HG03159 (cell line): Measurements from ENCODE around the gene ANKRD63.

Source experiments
- ATAC-seq: cut with Tn5 transposase; IDR thresholded peaks from one replicate; pipeline ENCODE4 v1.9.1; 2021; ENCODE audit warnings: mild to moderate bottlenecking, moderate library complexity; ENCODE audit not compliant: unreplicated experiment

Gene ANKRD63

GRCh38 chr15:40296561-40297230 is 13.8 kb upstream of the ANKRD63 start:
- ATAC-seq = no peak

GRCh38 chr15:40295877-40296560 is 13.2 kb upstream of the ANKRD63 start:
- ATAC-seq = no peak

GRCh38 chr15:40295297-40295696 is 12.4 kb upstream of the ANKRD63 start:
- ATAC-seq = no peak

- ATAC-seq = no peak
Measured at GRCh38 chr15:40293905-40294895, 11.3 kb upstream of the ANKRD63 start.

DNA sequence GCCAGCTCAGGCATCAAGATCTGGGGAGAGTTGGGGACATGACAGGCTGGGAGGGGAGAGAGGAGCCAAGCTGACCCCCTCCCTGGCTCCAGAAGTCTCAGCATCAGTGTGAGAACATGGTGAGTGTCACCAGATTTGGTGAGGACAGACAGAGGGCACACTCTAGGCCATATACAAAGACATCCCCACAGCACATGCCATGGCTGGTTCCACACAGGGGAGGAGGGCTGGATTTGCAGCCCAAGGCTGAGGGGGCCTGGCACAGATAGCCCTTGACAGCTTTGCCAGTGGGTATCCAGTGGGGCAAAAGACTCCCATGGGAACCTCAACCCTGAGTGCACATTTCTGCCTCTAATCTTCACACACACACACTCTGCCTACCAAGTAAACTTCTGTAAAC is 10.1 kb upstream of the ANKRD63 start:
- ATAC-seq = no peak

GRCh38 chr15:40292246-40292645 is 9.4 kb upstream of the ANKRD63 start:
- no peak for ATAC-seq

GRCh38 chr15:40290918-40291574 is 8.2 kb upstream of the ANKRD63 start:
- ATAC-seq = no peak

DNA sequence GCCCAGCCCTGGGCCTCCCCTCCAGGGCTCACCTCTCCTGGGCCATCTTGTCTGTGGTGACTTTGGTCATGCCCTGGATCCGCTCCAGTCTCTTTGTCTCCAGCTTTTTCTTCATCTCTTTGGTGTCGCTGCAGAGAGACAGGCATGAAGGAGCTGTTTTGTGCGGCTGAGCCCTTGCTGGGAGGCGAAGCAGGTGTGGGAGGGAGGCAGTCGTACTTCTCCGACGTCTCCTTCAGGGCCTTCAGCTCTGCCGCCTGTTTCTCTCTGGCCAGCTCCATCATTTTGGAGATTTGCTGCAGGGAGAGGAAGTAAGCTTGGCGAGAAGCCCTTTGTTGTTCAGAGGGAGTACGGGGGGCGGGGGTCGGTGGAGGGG is 7.7 kb upstream of the ANKRD63 start:
- ATAC-seq = no peak

DNA sequence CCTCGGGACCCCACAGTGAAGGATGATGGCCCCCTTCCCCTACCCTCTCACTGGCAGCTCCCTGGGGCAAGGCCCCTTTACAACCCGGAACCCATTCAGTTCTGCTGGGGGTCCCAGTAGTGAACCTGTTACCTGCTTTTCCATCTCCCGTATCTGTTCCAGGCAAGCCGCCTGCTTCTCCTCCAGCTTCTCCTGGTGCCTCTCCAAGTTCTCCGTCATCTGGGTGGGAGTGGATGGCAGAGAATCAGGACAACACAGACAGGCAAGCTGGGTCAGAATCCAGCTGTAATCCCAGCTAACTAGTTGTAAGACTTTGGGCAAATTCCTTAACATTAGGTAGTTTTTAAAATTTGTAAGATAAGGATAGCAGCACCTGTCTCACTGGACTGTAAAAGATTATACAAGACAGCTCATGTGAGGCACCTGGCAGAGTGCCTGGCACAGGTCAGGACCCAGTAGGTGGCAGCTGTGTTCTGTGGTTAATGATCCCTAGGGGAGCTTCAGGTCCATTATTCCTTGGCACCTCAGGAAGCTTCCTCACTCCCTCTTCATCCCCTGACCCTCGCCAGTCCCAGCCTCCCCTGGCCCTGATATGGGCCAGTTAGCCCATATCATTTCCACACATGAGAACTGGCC is 6.4 kb upstream of the ANKRD63 start:
- no peak for ATAC-seq

DNA sequence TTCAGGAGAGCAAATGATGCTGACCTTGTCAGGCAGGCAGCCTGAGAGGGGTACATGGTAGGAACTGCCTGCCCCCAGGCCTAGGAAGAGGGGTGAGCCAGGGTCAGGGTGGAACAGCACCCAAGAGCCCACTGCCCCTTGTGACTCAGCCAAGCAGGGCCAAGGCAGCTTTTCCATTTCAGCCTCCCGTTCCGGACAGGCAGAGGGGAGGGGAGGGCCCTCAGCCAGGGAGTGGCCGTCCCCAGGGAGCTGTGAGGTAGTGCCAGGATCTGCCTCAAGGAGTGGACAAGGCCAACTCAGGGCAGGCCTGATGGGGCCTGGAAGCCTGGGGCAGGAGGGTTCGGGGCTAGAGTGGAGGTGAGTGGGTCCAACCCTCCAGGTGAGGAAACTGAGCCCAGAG is 5.1 kb upstream of the ANKRD63 start:
- ATAC-seq = no peak

DNA sequence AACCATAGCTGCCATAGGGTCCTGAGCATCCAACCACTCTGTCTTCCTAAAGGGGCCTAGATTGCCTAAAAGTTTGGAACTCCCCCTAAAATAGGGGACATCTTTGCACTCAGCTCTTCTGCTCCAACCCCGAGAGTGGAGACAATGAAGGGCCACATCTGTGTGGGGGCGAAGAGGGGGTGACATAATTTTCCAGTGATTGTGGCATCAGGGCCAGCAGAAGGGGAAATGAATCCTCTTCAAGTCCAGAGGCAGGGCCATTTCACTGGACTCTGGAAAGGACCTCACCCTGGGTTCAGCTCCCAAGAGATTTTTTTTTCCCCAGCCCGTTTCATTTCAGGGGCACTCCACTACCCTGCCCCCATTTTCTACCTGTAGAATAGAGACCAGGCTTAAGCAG is 4.6 kb upstream of the ANKRD63 start:
- no peak for ATAC-seq

- no peak for ATAC-seq
Measured at GRCh38 chr15:40286794-40287193, 3.9 kb upstream of the ANKRD63 start.

DNA sequence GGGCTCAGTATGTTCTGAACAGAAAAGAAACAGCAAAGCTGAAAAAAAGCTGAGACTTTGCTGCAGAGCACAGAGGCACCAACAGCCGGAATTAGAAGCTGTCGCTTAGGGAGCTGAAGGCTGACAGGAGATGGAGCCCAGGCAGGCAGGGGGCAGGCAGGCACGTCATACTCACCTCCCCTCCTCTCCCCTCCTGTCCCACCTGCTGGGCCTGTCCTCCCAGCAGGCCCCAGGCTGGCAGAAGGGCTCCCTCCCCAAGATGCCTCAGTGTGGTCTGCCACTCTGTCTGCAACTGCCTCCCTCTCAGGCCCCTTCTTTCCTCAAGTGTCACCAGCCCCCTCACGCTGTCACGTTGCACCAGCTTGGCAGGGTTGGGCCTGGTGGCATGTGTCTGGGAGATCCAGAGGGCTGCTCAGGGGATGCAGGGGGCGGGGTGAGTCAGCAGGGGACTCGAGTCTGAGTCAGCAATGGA is 3.2 kb upstream of the ANKRD63 start:
- no peak for ATAC-seq

GRCh38 chr15:40285554-40286011 is 2.7 kb upstream of the ANKRD63 start:
- no peak for ATAC-seq

DNA sequence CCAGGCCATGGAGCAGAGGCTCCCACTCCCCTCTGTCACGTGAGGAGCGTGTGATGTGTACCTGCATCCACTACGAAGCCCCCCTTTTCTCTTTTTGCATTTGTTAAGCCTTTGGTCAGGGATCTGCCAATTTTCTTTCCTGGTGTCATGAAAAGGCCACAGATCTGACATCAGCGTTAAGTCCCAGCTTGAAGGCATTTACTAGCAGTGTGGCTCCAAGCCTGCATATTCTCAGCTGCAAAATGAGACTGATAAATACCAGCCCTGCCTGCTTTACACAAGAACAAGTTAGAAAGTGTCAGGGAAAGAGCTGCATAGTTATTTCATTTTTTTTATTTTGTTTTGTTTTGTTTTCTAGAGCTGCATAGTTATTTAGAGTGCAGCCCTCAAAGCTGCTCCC is 2.3 kb upstream of the ANKRD63 start:
- ATAC-seq = no peak

DNA sequence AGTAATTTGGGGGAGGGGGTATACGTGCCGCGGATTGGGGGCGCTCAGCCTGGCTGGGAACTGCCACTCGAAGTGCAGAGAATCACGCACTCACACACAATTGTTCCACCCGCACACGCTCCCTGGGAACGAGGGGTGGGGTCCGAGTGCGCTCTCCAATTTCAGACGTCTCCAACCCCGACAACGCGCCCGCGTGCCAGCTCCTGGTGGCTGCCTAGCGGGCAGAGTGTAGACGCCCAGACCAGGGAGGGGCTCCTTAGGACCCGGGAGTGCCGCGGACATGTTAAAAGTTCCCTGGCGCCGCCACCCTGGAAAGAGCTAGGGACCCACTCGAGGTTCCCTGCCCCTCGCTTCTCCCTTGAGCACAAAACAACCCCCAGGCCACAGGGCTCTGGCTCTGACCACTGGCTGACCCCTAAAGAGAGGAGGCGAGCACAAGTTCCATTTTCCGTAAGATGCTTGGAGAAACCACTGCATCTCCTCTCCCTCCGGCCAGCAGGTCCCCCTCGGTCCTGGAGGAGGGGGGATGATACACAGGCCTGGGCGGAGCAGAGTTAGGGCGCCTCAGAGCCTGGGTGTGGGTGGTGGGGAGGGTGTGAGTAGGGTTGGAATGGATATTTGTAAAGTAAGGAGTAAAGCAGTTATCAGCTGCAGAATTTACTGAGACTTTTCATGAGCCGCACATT is 894 bp upstream of the ANKRD63 start:
- ATAC-seq = no peak

DNA sequence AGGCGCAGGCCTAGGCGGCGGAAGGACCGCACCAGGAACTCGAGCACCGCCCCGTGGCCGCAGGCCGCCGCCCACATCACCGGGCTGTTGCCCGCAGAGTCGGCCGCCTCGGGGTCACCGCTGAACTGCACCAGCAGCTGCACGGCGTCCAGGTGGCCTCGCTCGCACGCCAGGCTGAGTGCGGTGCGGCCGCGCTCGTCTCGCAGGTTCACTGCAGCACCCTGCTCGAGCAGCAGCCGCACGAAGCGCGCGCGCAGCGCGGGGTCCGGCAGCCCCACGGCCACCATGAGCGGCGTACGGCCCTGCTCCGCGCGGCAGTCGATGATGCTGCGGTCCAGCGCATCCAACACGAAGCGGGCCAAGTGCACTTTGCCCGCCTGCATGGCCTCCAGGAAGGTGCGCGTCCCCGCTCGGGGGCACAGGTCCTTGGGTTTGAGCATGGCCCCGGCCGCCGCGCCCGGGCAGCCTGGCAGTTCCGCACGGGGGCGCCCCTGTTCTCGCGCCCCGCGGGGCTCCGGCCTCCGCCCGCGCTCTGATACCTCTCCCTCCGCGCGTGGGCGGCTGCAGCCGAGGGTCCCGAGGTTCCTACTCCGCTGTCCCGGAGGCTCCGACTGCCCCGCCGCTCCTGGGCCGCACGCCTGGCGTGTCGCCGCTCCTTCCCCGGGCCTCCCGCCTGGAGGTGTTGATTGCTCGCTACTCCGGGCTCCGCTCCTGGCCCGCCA is 556 bp downstream of the ANKRD63 start:
- ATAC-seq = no peak

GRCh38 chr15:40281801-40282146 is 1.1 kb downstream of the ANKRD63 start:
- no peak for ATAC-seq

DNA sequence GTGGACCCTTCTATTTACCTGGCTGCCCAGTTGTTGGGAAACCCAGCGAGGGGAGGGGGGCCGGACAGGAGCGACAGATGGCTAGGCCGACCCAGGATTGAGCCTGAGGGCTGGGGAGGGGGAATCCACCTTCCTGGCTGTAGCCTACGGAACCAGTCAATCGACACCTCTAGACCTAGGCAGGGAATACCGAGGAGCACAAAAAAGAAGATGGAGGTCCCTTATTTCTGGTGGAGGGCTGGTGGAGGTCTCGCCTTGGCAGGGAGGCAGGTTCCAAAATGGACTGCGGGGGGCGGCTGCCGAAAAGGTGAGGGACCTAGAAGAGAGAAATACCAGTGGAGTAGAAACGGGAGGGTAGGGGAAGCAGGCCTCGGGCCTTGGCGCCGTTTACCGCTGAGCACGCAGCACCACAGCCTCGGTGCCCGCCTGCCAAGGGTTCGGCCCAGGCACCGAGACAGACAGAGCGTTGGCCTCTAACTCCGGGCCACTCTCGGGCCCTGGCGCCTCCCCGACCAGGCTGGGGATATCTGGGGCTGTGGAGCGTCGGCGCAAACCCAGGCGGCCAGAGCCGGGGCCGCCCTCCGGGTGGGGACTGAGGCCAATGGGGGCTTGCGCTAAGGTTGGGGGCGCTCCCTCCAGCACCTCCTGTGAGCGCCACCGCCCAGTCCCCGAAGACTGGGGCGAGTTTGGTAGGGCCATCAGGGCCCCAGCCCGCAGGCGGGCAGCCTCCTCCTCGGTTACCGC is 1.6 kb downstream of the ANKRD63 start:
- ATAC-seq = no peak
